Loucy (cell line): ENCODE measurements around the gene TPD52L1.

ENCODE experiments used
- H2AFZ ChIP-seq: fragments of 200-600 bp; sonication (generic); 2 replicates; pipeline ENCODE4 v1.6.0; 2016; ENCODE audit warnings: antibody characterized with exemption, mild to moderate bottlenecking, low read length, moderate library complexity
- H3F3A ChIP-seq: fragments of 200-600 bp; 2 replicates; pipeline ENCODE4 v1.6.0; 2016; ENCODE audit warnings: antibody characterized with exemption, low read depth, mild to moderate bottlenecking
- H3K27me3 ChIP-seq: fragments of 200-600 bp; sonication (generic); 2 replicates; pipeline ENCODE4 v1.6.1; 2014; ENCODE audit warnings: low read length, mild to moderate bottlenecking; ENCODE audit not compliant: insufficient read depth, poor library complexity, severe bottlenecking
- H3K36me3 ChIP-seq: fragments of 200-600 bp; sonication (generic); 2 replicates; pipeline ENCODE4 v1.6.1; 2016; ENCODE audit warnings: low read length; ENCODE audit not compliant: insufficient read depth
- H3K4me1 ChIP-seq: fragments of 200-600 bp; sonication (generic); 2 replicates; pipeline ENCODE4 v1.5.1; 2014; ENCODE audit warnings: low read length, mild to moderate bottlenecking; ENCODE audit not compliant: insufficient read depth, poor library complexity, severe bottlenecking
- H3K4me2 ChIP-seq: fragments of 200-600 bp; sonication (generic); 2 replicates; pipeline ENCODE4 v1.6.0; 2014; ENCODE audit warnings: antibody characterized with exemption, low read length, low read depth, mild to moderate bottlenecking; ENCODE audit not compliant: poor library complexity, severe bottlenecking
- H3K4me3 ChIP-seq: fragments of 200-600 bp; sonication (generic); 2 replicates; pipeline ENCODE4 v1.5.1; 2014; ENCODE audit warnings: low read length, mild to moderate bottlenecking, mixed read lengths; ENCODE audit not compliant: poor library complexity, severe bottlenecking
- H3K79me2 ChIP-seq: fragments of 200-600 bp; sonication (generic); 2 replicates; pipeline ENCODE4 v1.6.1; 2014; ENCODE audit warnings: low read length; ENCODE audit not compliant: insufficient read depth
- H3K9ac ChIP-seq: fragments of 200-600 bp; sonication (generic); 2 replicates; pipeline ENCODE4 v1.6.0; 2014; ENCODE audit warnings: mild to moderate bottlenecking, low read depth, low read length, moderate library complexity; ENCODE audit not compliant: poor library complexity, severe bottlenecking
- H3K9me2 ChIP-seq: fragments of 200-600 bp; sonication (generic); replicated peaks from 2 replicates; pipeline ENCODE4 v1.6.1; 2016; ENCODE audit warnings: low read depth, low read length, mixed read lengths
- H3K9me3 ChIP-seq: fragments of 200-600 bp; sonication (generic); 2 replicates; pipeline ENCODE4 v1.6.1; 2014; ENCODE audit warnings: mild to moderate bottlenecking, antibody characterized with exemption, low read length, low read depth; ENCODE audit not compliant: insufficient read depth
- H4K20me1 ChIP-seq: fragments of 200-600 bp; sonication (generic); 2 replicates; pipeline ENCODE4 v1.6.0; 2014; ENCODE audit warnings: antibody characterized with exemption, low read length, mild to moderate bottlenecking; ENCODE audit not compliant: insufficient read depth, poor library complexity, severe bottlenecking
- EZH2phosphoT487 ChIP-seq: fragments of 200-600 bp; IDR thresholded peaks from 2 replicates; pipeline ENCODE4 v1.6.1; 2018; ENCODE audit warnings: antibody characterized with exemption, mild to moderate bottlenecking, moderate library complexity, borderline replicate concordance
- TF ChIP-seq, protein P1 (sequence below): fragments of 200-600 bp; sonication (generic); conservative IDR thresholded peaks from 2 replicates; pipeline ENCODE4 v1.5.1; 2014; ENCODE audit warnings: mild to moderate bottlenecking, antibody characterized with exemption, low read length

Gene TPD52L1

DNA sequence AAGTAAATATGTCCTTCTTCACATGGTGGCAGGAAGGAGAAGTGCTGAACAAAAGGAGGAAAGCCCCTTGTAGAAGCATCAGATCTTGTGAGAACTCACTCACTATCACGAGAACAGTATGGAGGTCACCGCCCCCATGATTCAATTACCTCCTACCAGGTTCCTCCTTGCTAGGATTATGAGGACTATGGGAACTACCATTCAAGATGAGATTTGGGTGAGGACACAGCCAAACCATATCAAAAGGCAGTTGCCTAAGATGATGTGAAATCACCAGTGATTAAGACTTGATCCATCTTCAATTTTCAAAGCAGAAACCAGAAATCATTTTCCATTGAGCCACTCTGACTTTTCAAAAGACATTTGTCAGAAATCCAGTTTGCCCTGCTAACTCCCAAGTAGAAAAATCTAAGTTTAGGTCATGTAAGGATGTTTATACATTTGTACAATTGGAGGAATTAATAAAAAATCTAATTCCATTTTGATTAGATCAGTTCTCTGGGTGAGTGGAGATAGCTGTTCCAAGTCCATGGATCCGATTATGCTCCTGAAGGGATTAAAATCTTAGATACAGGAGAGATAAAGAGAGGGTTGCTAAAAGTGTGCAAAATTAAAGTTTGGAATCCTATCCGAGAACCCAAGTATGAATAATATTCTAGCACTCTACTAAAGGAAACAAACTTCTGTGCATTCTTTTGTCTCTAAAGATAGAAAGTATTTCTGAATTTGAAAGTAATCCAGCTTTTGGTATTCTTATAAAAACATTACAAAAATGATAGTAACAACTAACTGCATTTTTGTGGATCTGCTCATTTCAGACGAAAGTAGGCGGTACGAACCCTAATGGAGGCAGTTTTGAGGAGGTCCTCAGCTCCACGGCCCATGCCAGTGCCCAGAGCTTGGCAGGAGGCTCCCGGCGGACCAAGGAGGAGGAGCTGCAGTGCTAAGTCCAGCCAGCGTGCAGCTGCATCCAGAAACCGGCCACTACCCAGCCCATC, 108.7 kb downstream of the TPD52L1 start:
- no peaks in the 10 kb centered on the region for H3F3A ChIP-seq
- H3K36me3 ChIP-seq, result no peaks in the 10 kb centered on the region
- no peaks in the 10 kb centered on the region for H4K20me1 ChIP-seq
- H3K79me2 ChIP-seq, result no peaks in the 10 kb centered on the region
- no peaks in the 10 kb centered on the region for H3K9me3 ChIP-seq
- no peaks in the 10 kb centered on the region for H3K27me3 ChIP-seq
- no peaks in the 10 kb centered on the region for H3K9me2 ChIP-seq
- H3K9ac ChIP-seq, result no peak overlapping the region
- H3K4me3 ChIP-seq, result no peak overlapping the region
- H2AFZ ChIP-seq, result no peak overlapping the region
- TF ChIP-seq, protein P1, sequence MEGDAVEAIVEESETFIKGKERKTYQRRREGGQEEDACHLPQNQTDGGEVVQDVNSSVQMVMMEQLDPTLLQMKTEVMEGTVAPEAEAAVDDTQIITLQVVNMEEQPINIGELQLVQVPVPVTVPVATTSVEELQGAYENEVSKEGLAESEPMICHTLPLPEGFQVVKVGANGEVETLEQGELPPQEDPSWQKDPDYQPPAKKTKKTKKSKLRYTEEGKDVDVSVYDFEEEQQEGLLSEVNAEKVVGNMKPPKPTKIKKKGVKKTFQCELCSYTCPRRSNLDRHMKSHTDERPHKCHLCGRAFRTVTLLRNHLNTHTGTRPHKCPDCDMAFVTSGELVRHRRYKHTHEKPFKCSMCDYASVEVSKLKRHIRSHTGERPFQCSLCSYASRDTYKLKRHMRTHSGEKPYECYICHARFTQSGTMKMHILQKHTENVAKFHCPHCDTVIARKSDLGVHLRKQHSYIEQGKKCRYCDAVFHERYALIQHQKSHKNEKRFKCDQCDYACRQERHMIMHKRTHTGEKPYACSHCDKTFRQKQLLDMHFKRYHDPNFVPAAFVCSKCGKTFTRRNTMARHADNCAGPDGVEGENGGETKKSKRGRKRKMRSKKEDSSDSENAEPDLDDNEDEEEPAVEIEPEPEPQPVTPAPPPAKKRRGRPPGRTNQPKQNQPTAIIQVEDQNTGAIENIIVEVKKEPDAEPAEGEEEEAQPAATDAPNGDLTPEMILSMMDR, result no peak
- TF ChIP-seq EZH2phosphoT487, result no peak
- no peaks in the 10 kb centered on the region for H3K4me1 ChIP-seq
- H3K4me2 ChIP-seq, result no peak overlapping the region

DNA sequence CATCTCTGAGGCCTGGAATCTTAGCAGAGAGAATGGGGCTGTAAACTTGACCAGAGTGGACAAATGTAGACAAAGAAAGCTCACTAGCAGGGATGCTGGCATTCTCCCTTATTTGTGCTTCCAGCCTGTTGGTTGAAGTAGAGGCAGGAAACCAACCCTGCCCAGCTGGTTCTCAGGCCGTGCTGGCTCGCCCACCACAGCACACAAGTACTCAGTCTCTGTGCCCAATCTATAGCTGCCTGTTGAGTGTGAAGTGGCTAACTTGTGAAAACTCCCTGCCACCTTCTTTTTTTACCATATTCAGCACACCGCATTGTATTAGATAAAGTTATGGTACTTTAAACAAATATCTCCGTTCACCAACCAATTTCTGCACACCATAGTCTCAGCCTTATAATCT, 110.9 kb downstream of the TPD52L1 start:
- H3K27me3 ChIP-seq, result no peaks in the 10 kb centered on the region
- no peak overlapping the region for H2AFZ ChIP-seq
- no peak overlapping the region for H3K4me3 ChIP-seq
- no peaks in the 10 kb centered on the region for H3K36me3 ChIP-seq
- TF ChIP-seq EZH2phosphoT487, result no peak
- TF ChIP-seq, protein P1, result no peak
- H3K9me2 ChIP-seq, result no peaks in the 10 kb centered on the region
- H3F3A ChIP-seq, result no peaks in the 10 kb centered on the region
- no peaks in the 10 kb centered on the region for H3K9me3 ChIP-seq
- no peak overlapping the region for H3K9ac ChIP-seq
- H3K79me2 ChIP-seq, result no peaks in the 10 kb centered on the region
- H4K20me1 ChIP-seq, result no peaks in the 10 kb centered on the region
- H3K4me1 ChIP-seq, result no peaks in the 10 kb centered on the region
- no peak overlapping the region for H3K4me2 ChIP-seq

DNA sequence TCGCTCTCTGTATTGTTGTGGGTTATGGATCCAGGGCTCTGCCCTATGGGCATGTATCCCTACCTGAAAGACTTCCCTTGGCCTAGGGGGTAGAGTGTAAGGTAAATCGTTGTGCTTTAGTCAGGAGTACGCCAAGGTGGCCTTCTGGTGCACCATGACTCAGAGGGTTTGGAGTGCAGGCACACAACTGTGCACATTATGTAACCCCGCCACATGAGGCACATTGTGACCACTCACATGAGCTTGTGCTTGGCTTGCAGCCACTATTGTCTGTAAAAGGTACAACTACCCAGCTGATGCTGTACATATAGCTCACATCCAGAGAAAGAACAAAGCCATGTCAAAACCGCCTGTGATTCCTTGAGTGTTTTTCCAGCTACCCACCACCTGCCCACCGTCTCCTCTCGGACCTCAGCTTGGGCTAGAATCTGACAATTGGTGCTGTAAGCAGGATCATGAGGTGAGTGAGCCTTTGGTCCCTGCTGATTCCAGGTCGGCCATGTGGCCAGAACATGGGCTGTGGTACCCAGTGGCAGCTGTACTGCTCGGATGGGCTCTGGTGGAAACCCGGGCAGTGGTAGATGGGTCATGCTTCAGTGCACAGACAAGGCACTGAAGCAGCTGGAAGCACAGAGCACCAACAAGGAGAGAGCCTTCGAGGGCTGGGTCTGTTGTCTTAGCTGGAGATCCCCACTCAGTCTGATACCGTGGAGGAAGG, 114.4 kb downstream of the TPD52L1 start:
- Histone ChIP-seq H3F3A (no peaks in the 10 kb centered on the region), H3K4me3 (no peak overlapping the region), H3K4me2 (no peak overlapping the region), H3K79me2 (no peaks in the 10 kb centered on the region), H3K9ac (no peak overlapping the region), H2AFZ (no peak overlapping the region), H3K9me2 (no peaks in the 10 kb centered on the region), H4K20me1 (no peaks in the 10 kb centered on the region), H3K36me3 (peaks cover 12% of the 10 kb centered on the region; the same call in 1 of the 2 replicates), H3K9me3 (no peaks in the 10 kb centered on the region), H3K27me3 (no peaks in the 10 kb centered on the region), H3K4me1 (no peaks in the 10 kb centered on the region)
- TF ChIP-seq EZH2phosphoT487, result no peak
- TF ChIP-seq, protein P1, result no peak
